K562 (cell line): Measurements from ENCODE around the gene P4HB. TPM values are rescaled to one million over a fixed set of nuclear protein-coding genes. Genes with fewer than 3 reads are reported as not detected.
A peak's percentile ranks its signal among the peaks of the same experiment; 100 is the strongest.

Source experiments
- ATAC-seq: fragments of 200-7000 bp; cut with Tn5 transposase; 3 replicates; pipeline ENCODE4 v1.9.1; 2020; ENCODE audit warnings: moderate library complexity
- BruUV-seq: library from RNA; stranded (reverse); fragments of 400-500 nt; replicated peaks from 2 replicates; lab custom pipeline; 2021; lab: Mats Ljungman, UMichigan
- CTCF ChIA-PET: fragments of 300-600 bp; formaldehyde crosslinking; extraction: SDS; loops from one replicate; lab custom pipeline; 2021; ENCODE audit warnings: low intra/inter-chr PET ratio; lab: Yijun Ruan, JAX
- POLR2A ChIA-PET: fragments of 300-600, 350-650 bp; sonication (Branson Sonifier 250); formaldehyde crosslinking; extraction: SDS; loops from one replicate; lab custom pipeline; 2021; ENCODE audit warnings: antibody characterized with exemption, inconsistent platforms; lab: Yijun Ruan, JAX
- DNase-seq, 4 experiments: peaks; one replicate each; pipeline versions ENCODE4 v3.0.0 to v3.0.0-alpha.2; 2011 to 2018; ENCODE audit warnings: low spot score in 3 of 4, mixed read lengths in 3 of 4; ENCODE audit errors: extremely low read depth in 1 of 4
- FAIRE-seq: peaks from 2 replicates; lab custom pipeline; 2011; peaks lifted over from hg19 to GRCh38; lab: Jason Lieb, UNC
- H2AFZ ChIP-seq: 2 replicates; pipeline ENCODE4 v1.6.0; 2011; ENCODE audit warnings: low read depth, low read length, control low read depth, inconsistent platforms
- H3K27ac ChIP-seq: fragments of 200-600 bp; 3 replicates; pipeline ENCODE4 v1.8.0; 2011; ENCODE audit warnings: low read depth, mild to moderate bottlenecking, control low read depth, inconsistent platforms, low read length, moderate library complexity, mixed read lengths; ENCODE audit errors: extremely low read depth
- H3K27me3 ChIP-seq, 2 experiments: fragments of 300-600 bp in 1 of 2; 2 replicates in 1 of 2; 3 replicates in 1 of 2; pipeline versions ENCODE4 v1.6.0 to v1.8.0; 2011; ENCODE audit warnings: inconsistent platforms in 2 of 2, low read length in 2 of 2, mild to moderate bottlenecking in 1 of 2, mixed read lengths in 1 of 2, moderate library complexity in 1 of 2; ENCODE audit not compliant: control insufficient read depth in 2 of 2, insufficient read depth in 2 of 2
- H3K36me3 ChIP-seq: fragments of 300-600 bp; 3 replicates; pipeline ENCODE4 v1.8.0; 2011; ENCODE audit warnings: mild to moderate bottlenecking, low read length, inconsistent platforms; ENCODE audit not compliant: control insufficient read depth, insufficient read depth
- H3K4me1 ChIP-seq, 2 experiments: fragments of 200-600 bp in 1 of 2; replicated peaks in 1 of 2; 2 replicates in 1 of 2; 3 replicates in 1 of 2; pipeline versions ENCODE4 v1.5.1 to v1.8.0; 2011; ENCODE audit warnings: inconsistent platforms in 2 of 2, low read length in 2 of 2, mild to moderate bottlenecking in 1 of 2, mixed read lengths in 1 of 2, moderate library complexity in 1 of 2; ENCODE audit not compliant: control insufficient read depth in 2 of 2, insufficient read depth in 2 of 2
- H3K4me2 ChIP-seq: 2 replicates; pipeline ENCODE4 v1.6.1; 2011; ENCODE audit warnings: low read length, control low read depth, inconsistent platforms, mixed read lengths; ENCODE audit not compliant: insufficient read depth
- H3K4me3 ChIP-seq: fragments of 200-600 bp; sonication (generic), shearing (Covaris generic); 2 replicates; pipeline ENCODE4 v1.5.1; 2016; ENCODE audit warnings: control low read depth, inconsistent platforms
- H3K79me2 ChIP-seq: fragments of 200-600 bp; 3 replicates; pipeline ENCODE4 v1.8.0; 2011; ENCODE audit warnings: low read length, inconsistent platforms; ENCODE audit not compliant: control insufficient read depth, insufficient read depth
- H3K9ac ChIP-seq, 2 experiments: 2 replicates each; pipeline versions ENCODE4 v1.6.0 to v1.6.1; 2011; ENCODE audit warnings: low read depth in 2 of 2, low read length in 2 of 2, control low read depth in 1 of 2, inconsistent platforms in 1 of 2, mild to moderate bottlenecking in 1 of 2, mixed read lengths in 1 of 2; ENCODE audit not compliant: insufficient read depth in 1 of 2
- H3K9me1 ChIP-seq: one replicate; pipeline ENCODE4 v1.6.0; 2011; ENCODE audit warnings: inconsistent platforms, mild to moderate bottlenecking, low read length, moderate library complexity; ENCODE audit not compliant: control insufficient read depth, insufficient read depth
- H3K9me3 ChIP-seq: replicated peaks from 2 replicates; pipeline ENCODE4 v1.5.1; 2011; ENCODE audit warnings: low read depth, low read length, inconsistent platforms; ENCODE audit not compliant: control insufficient read depth, insufficient read depth
- H4K20me1 ChIP-seq: replicated peaks from 2 replicates; pipeline ENCODE4 v1.6.1; 2011; ENCODE audit warnings: low read length, inconsistent platforms, mixed read lengths; ENCODE audit not compliant: control insufficient read depth, insufficient read depth
- BRF2 ChIP-seq: IDR thresholded peaks from 3 replicates; pipeline ENCODE4 v1.6.1; 2011; ENCODE audit warnings: borderline replicate concordance, mild to moderate bottlenecking; ENCODE audit not compliant: insufficient read length, insufficient read depth
- IRF9 ChIP-seq: fragments of 450-650 bp; IDR thresholded peaks from 2 replicates; pipeline ENCODE4 v1.6.1; 2016; ENCODE audit warnings: missing biosample characterization, missing genetic modification characterization
- MEF2A ChIP-seq: IDR thresholded peaks from 2 replicates; pipeline ENCODE4 v1.6.1; 2011; ENCODE audit warnings: low read depth, mild to moderate bottlenecking, low read length, moderate library complexity; ENCODE audit not compliant: control insufficient read depth
- MEIS2 ChIP-seq: fragments of 450-650 bp; IDR thresholded peaks from 2 replicates; pipeline ENCODE4 v1.6.1; 2014; ENCODE audit warnings: mild to moderate bottlenecking; ENCODE audit not compliant: partially characterized antibody
- MXI1 ChIP-seq: IDR thresholded peaks from 2 replicates; pipeline ENCODE4 v1.6.1; 2011; ENCODE audit warnings: low read depth, mild to moderate bottlenecking, improper control_type of control experiment, low read length
- PHTF2 ChIP-seq: fragments of 250-450 bp; sonication (Bioruptor Pico); IDR thresholded peaks from 2 replicates; pipeline ENCODE4 v1.5.0; 2021; ENCODE audit warnings: mild to moderate bottlenecking
- ZNF277 ChIP-seq: fragments of 250-450 bp; sonication (Bioruptor Pico); IDR thresholded peaks from 2 replicates; pipeline ENCODE4 v1.8.0; 2022; ENCODE audit warnings: inconsistent platforms, mild to moderate bottlenecking, moderate library complexity, borderline replicate concordance
- WGBS: fragments of 100-300 bp; shearing (Covaris generic); methylation state at CpG from one replicate; pipeline ENCODE4 v1.1.6; 2016; ENCODE audit warnings: low coverage, mixed read lengths; ENCODE audit not compliant: insufficient coverage; ENCODE audit errors: missing lambda C conversion rate; 5-methylcytosine and 5-hydroxymethylcytosine counted together
- in situ Hi-C: fragments of 300-500 bp; cut with MboI; formaldehyde crosslinking; loops from 4 replicates; pipeline ENCODE4 v1.15.0; 2018; ENCODE audit warnings: inconsistent platforms, mixed read lengths
- intact Hi-C: fragments of 100-400 bp; cut with micrococcal nuclease; formaldehyde crosslinking; loops from 2 replicates; pipeline ENCODE4 v1.14.2; 2022
- polyA plus RNA-seq, 8 experiments: library from polyadenylated mRNA; depleted of rRNA in 4 of 8; stranded (reverse) in 5 of 8; unstranded in 3 of 8; fragments of >200 nt; fragmentation: Nextera tagmentation in 2 of 8; fragmentation: Illumina TruSeq in 1 of 8; extraction: Ambion mirVana in 2 of 8; extraction: Trizol in 1 of 8; gene quantifications; 2 replicates each; pipeline versions ENCODE4 v1.2.1 to v1.2.3, GENCODE V29; 2011 to 2014; ENCODE audit warnings: inconsistent platforms in 1 of 8, missing spikeins in 1 of 8
- total RNA-seq, 7 experiments: library from RNA; depleted of rRNA in 6 of 7; stranded (reverse); fragments of >200 nt in 6 of 7; fragmentation: Illumina TruSeq in 2 of 7; extraction: Trizol in 2 of 7; gene quantifications; 2 replicates each; pipeline versions ENCODE4 v1.2.1 to v1.2.3, GENCODE V29; 2011 to 2021; ENCODE audit warnings: low replicate concordance in 1 of 7

P4HB gene
- total and polyA plus RNA-seq, 9 of the 15 experiments (the other 6 are each of a cell fraction or from before 2014, with no cell fraction given): 4.4 to 645 (median 325) TPM

- Histone ChIP-seq H2AFZ (no peak overlapping the region), H3K9ac (peak overlapping the region in 1 of 2 experiments; percentile 35; a peak in 2 of 4 replicates), H3K27ac (no peak overlapping the region), H3K4me2 (no peak overlapping the region), H4K20me1 (peaks cover 8% of the 10 kb centered on the region), H3K36me3 (no peaks in the 10 kb centered on the region), H3K79me2 (no peaks in the 10 kb centered on the region), H3K4me1 (peaks cover 0 to 87% of the 10 kb centered on the region in 2 experiments; a peak in 3 of 5 replicates), H3K27me3 (peaks cover 14 to 62% of the 10 kb centered on the region in 2 experiments; a peak in 4 of 5 replicates), H3K9me1 (peaks cover 2% of the 10 kb centered on the region), H3K9me3 (no peaks in the 10 kb centered on the region), H3K4me3 (no peak overlapping the region)
- POLR2A ChIA-PET: interaction anchor here (0.6 to 1.2 kb wide), 3 partner anchors 11 to 71 kb away, joined by 3 read pairs; no protein-coding TSS in a partner anchor
- ATAC-seq (no peak), DNase-seq (no peak), FAIRE-seq (no peak)
- in situ Hi-C loops (no loop called here), intact Hi-C loops (no loop called here)
- CTCF ChIA-PET: no interaction called here
- no peak for TF ChIP-seq BRF2
- TF ChIP-seq ZNF277 (CRISPR knock-in tag): no peak
- TF ChIP-seq MXI1: no peak
- no peak for TF ChIP-seq MEIS2
- TF ChIP-seq MEF2A: no peak
- TF ChIP-seq IRF9 (tag): no peak
- no peak for TF ChIP-seq PHTF2 (CRISPR knock-in tag)
- no TSS peak for BruUV-seq
- WGBS: 35% methylated on average over 30 of the region's 42 CpGs
Observed at GRCh38 chr17:81810892-81811704, 49.2 kb downstream of the P4HB start.
